ENCODE measurements around the gene KIF3B. TPM values are rescaled to one million over a fixed set of nuclear protein-coding genes. Genes with fewer than 3 reads are reported as not detected.

KIF3B gene
- 9.9 TPM for total RNA-seq
- long read RNA-seq, full-length matches to known transcripts: 3 of 7 reads
- long read RNA-seq, partial matches to known transcripts: 0 of 7 reads
- long read RNA-seq, other reads (novel, unspliced or antisense): 4 of 7 reads

- TF ChIP-seq CTCF (IDR thresholded peaks at IDR 0.05; ENCODE audit: borderline replicate concordance): no peak
- H3K27me3 ChIP-seq (ENCODE audit: low read depth): no peaks in the 10 kb centered on the region
- H3K4me3 ChIP-seq: peak within 1 kb of the TSS; percentile 99
- peaks cover 32% of the 10 kb centered on the region for H3K4me1 ChIP-seq
- no peaks in the 10 kb centered on the region for H3K36me3 ChIP-seq
- no peaks in the 10 kb centered on the region for H3K9me3 ChIP-seq (replicated peaks)
- intact Hi-C loops (cut with micrococcal nuclease): no loop called here
- peak; percentile 87 for DNase-seq
- H3K27ac ChIP-seq (replicated peaks): peak within 1 kb of the TSS; percentile 87
These were observed at the start of gene KIF3B for GRCh38 chr20:32277361-32278198. TSS of gene KIF3B (plus strand) at chr20:32277651. CDS start at chr20:32309778, 32,127 bp downstream.

- peak; percentile 36 for DNase-seq
- Histone ChIP-seq H3K4me1 (peaks cover 25% of the 10 kb centered on the region), H3K9me3 (replicated peaks) (no peaks in the 10 kb centered on the region), H3K36me3 (peaks cover 55% of the 10 kb centered on the region), H3K27me3 (ENCODE audit: low read depth) (no peaks in the 10 kb centered on the region), H3K27ac (replicated peaks) (peak overlapping the region; percentile 91), H3K4me3 (peak overlapping the region; percentile 33)
- intact Hi-C loops (cut with micrococcal nuclease): no loop called here
- no peak for TF ChIP-seq CTCF (IDR thresholded peaks at IDR 0.05; ENCODE audit: borderline replicate concordance)
These were observed 49.4 kb upstream of the KIF3B start for GRCh38 chr20:32227744-32228688.

GRCh38 chr20:32229251-32229747 lies 48.2 kb upstream of the KIF3B start:
- Histone ChIP-seq H3K4me1 (peaks cover 25% of the 10 kb centered on the region), H3K27me3 (ENCODE audit: low read depth) (no peaks in the 10 kb centered on the region), H3K4me3 (no peak overlapping the region), H3K36me3 (peaks cover 54% of the 10 kb centered on the region), H3K27ac (replicated peaks) (no peak overlapping the region), H3K9me3 (replicated peaks) (no peaks in the 10 kb centered on the region)
- TF ChIP-seq CTCF (IDR thresholded peaks at IDR 0.05; ENCODE audit: borderline replicate concordance): no peak
- intact Hi-C loops (cut with micrococcal nuclease): no loop called here
- no peak for DNase-seq

- intact Hi-C loops (cut with micrococcal nuclease): no loop called here
- Histone ChIP-seq H3K9me3 (replicated peaks) (no peaks in the 10 kb centered on the region), H3K4me3 (no peak overlapping the region), H3K4me1 (peaks cover 25% of the 10 kb centered on the region), H3K36me3 (peaks cover 65% of the 10 kb centered on the region), H3K27me3 (ENCODE audit: low read depth) (no peaks in the 10 kb centered on the region), H3K27ac (replicated peaks) (no peak overlapping the region)
- no peak for TF ChIP-seq CTCF (IDR thresholded peaks at IDR 0.05; ENCODE audit: borderline replicate concordance)
- no peak for DNase-seq
These were observed 46.7 kb upstream of the KIF3B start for GRCh38 chr20:32230707-32231106.

GRCh38 chr20:32231245-32231644 lies 46.2 kb upstream of the KIF3B start:
- no peaks in the 10 kb centered on the region for H3K27me3 ChIP-seq (ENCODE audit: low read depth)
- H3K27ac ChIP-seq (replicated peaks): no peak overlapping the region
- peaks cover 25% of the 10 kb centered on the region for H3K4me1 ChIP-seq
- no peaks in the 10 kb centered on the region for H3K9me3 ChIP-seq (replicated peaks)
- H3K4me3 ChIP-seq: no peak overlapping the region
- no peak for DNase-seq
- H3K36me3 ChIP-seq: peaks cover 69% of the 10 kb centered on the region
- intact Hi-C loops (cut with micrococcal nuclease): no loop called here
- TF ChIP-seq CTCF (IDR thresholded peaks at IDR 0.05; ENCODE audit: borderline replicate concordance): no peak

All from left ventricle myocardium inferior (tissue), 1 donor.